Activated CD8-positive, alpha-beta memory T cell treated with anti-CD3 and anti-CD28 coated beads, Interleukin-2, amount 50 U/mL, for 1 hour (primary cell): ENCODE measurements around the gene FER.
"Not testable (repeated sequence)": the region's sequence is repeated elsewhere in the genome, so short reads cannot be mapped to it uniquely, and the experiment has no call there.

Experiments
- DNase-seq: peaks from one replicate; pipeline ENCODE4 v3.0.0-alpha.2; 2020; ENCODE audit errors: extremely low read depth

Gene FER

DNA sequence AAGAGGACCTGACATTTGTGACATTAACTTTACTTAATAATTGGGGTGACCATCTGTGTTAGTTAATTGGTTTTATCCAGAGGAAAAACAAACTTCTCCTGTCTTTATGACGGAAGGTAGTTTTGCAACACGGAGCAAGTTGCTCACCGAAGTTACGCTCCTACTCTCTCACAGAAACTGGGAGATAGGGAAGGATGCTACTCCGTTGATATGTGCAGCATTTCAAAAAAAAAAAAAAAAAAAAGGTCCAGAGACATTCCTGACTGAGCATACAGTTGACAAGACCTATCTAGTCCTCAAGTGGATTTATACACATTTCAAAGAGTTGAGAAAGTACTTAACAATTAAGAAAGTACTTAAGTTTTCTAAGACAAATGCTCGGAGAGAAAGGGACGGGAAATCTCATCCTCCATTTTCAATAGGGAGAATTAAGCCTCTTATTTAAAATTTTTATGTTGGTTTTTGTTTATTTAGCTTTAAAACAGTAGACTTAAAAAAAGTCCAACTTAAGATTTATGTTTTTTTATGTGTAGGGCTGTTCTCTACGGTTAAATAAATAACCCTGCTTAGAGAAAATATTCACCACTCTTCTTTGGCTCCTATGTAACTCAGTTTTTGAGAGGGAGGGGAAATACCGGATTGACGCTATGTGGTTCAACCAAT is 455 bp upstream of the FER start:
- DNase-seq, result no peak

DNA sequence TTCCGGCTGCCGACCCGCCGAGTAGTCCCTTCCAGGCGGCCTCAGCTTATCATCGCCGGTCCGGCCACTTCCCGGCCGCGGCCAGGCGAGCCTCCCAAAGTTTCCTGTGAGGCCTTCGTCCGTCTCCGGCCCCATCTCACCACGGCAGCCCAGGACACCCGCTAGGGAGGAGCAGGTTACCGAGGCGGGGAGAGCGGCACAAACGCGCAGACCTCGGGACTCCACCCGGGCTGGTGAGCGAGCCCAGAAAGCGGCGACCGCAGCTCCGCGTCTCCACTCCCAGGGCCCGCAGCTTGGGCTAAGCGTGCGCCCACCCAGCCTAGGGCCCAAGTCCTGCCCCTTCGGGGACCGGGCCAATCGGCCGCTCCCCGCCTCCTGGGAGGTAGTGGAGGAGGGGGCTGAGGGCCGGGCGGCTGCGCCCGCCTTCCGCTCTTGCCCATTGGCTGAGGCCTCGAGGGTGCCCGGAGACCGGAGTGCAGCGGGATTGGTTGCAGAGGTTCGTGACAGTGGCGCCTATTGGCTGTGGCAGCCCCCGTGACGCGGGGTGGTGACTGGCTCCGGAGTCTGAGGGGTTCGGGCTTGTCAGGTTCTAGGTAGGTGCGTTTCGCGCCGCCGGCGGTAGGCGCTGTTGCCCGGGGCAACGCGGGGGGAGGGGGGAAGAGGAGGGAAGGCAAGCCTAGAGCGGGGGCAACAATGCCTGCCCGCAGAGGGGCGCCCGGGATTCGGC is 867 bp downstream of the FER start:
- DNase-seq, result peak; percentile 96

DNA sequence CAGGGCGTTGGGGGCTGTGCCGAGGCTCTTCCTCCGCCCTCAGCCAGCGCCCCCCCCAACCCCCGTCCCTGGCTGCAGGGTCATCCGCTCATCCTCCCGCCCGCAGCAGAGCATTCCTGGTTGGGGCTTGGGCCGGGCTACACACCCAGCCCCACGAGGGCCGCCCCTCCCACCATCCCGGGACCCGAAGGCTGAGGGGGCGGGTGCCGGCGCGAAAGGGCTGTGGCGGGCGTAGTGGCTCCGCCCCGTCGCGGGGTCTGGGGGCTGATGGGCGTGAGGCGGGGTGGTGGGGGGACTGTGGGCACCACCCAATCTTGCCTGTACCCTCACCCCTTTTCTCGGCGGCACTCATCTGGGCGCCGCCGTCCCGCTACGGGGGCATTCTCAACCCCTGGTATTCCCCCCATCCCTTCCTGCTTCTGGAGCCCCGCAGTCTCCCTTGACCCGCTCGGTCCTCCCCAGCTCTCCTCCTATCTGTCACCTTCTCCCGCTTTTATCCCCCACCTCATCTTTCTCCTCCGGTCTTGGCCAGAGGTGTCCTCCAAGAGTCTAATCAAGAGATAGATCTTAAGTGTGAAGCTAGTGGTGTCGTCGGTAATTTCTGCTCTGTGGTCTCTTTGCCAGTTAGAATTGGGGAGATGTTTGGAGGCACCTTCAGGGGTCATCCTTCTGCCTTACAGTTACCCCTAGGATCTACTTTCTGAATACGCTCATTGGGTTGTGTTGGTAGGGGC is 1.6 kb downstream of the FER start:
- no peak for DNase-seq

DNA sequence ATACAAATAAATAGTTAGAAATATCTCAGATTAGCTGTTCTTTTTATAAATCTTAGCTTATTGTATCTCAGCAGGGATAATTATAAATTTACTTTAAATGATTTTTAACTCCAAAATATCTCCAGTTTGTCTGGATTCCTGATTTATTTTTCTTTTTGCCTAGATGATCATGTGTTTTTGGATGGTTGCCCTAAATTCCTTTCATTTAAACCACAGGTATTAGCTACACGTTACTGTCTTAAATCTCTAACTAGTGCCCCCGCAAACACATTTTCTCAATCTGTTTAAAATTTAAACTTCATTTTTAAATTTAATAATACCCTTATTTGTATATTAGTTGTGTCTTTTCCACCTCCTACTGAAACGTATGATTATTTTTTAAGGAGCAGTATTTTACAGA is 5.6 kb downstream of the FER start:
- DNase-seq, result no peak

DNA sequence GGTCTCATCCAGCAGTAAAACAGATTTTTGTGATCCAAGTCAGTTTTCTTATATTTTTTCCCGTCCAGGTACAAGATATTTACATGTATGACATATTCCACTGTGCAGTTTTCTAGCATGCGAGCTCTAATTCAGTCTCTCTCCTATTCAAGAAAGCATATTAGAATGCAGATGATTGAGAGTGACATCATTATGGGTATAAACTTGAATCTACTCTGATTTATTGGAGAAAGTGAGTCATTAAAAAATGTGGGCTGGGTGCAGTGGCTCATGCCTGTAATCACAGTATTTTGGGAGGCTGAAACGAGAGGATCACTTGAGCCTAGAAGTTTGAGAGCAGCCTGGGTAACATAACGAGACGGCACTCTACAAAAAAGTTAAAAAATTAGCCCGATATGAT is 6.2 kb downstream of the FER start:
- DNase-seq, result no peak

DNA sequence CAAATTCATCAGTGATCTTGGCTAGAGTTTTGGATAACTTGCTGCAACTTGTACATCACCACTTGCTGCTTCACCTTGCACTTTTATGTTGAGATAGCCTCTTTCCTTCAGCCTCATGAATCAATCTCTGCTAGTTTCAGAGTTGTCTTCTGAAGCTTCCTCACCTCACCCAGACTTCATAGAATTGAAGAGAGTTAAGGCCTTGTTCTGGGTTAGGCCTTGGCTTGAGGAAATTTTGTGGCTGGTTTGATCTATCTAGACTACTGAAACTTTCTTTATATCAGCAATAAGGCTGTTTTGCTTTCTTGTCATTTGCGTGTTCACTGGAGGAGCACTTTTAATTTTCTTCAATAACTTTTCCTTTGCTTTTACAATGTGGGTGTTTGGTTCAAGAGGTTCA is 12.8 kb downstream of the FER start:
- no peak for DNase-seq

DNA sequence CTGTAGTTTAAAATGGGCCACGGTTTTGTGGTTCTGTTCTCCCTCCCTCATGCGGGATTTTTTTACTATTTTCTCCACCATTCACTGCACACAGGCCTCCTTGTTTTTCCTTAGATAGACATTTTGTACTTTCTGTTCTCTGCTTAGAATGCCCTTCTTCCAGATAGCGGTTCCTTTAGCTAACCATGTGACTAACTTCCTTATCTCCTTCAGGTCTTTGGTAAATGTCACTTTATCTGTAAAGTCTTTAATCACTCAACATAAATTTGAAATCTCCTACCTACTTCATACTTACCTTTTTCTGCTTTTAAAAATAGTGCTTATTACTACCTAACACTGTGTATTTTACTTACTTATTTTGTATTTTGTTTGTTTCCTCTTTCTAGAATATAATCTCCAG is 15.0 kb downstream of the FER start:
- DNase-seq, result no peak

DNA sequence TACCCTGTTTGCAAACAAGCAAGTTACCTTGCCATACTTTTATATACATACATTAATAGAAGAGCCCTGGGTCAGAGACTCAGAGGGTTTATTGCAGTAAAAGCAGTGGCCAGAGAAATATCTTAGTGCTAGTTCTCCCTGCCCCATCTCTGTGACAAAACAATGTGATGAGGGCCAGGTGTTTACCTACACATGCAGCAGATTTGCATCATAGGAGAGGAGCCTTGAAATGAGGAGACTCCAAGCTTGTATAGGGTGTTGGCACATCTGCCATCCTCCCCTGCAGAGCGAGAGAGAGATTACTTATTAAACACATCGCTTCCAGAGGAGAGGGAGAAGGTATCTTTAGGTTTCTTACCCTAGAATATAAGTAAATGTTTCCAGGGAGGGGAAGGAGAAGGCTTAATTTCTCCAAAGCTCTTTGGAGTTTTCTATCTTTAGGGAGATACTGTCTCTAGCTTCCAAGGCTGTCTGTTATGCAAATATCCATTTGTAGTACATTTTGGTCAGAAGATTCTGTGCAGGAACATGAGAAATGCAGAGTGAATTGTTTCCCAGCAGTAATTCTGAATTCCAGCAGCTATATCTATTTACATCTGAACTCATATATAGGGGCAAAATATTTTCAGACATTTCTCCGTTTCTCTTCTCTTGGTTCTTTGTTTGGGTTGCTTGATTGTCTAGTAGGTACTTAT is 15.7 kb downstream of the FER start:
- no peak for DNase-seq

DNA sequence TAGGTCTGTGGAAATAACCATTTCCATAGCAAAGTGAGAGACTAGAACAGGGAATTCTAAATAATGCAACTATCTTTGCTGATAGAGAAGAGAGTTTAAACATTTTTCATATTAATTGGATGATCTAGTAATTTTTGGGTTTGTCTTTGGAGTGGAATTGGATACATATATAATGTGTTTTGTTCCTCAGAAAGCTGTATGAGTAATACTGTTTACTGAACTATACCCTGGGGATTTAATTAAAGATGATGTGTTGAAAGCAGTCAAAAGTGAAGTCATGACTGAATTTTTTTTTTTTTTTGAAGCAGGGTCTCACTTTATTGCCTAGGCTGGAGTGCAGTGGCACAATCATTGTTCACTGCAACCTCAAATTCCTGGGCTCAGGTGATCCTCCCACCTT is 17.9 kb downstream of the FER start:
- DNase-seq, result no peak

DNA sequence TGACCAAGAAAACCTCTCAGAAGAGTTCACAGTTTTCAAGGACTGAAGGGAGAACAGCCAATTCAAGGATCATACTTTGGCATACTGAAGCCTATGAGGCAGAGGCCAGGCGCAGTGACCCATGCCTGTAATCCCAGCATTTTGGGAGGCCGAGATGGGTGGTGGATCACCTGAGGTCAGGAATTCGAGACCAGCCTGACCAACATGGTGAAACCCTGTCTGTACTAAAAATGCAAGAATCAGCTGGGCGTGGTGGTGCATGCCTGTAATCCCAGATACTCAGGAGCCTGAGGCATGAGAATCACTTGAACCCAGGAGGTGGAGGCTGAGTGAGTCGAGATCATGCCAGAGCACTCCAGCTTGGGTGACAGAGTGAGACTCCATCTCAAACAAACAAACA is 19.2 kb downstream of the FER start:
- DNase-seq, result not testable (repeated sequence)

DNA sequence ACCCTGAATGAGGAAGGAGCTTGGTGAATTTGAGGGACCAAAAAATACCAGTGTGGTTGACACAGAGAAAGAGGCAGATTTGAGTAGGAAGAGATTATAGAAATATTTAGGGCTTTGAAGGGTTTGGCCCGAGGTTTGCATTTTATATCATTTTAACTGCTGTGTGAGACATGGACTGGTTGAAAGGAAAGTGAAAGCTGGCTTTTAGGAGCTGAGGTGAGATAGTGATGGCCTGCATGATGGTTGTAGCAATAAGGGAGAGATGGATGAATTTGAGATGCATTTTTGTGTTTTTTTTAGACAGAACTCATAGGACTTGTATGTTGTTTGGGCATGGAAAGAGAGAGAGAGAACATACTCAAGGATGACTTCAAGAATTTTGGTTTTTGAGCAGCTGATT is 21.7 kb downstream of the FER start:
- no peak for DNase-seq

DNA sequence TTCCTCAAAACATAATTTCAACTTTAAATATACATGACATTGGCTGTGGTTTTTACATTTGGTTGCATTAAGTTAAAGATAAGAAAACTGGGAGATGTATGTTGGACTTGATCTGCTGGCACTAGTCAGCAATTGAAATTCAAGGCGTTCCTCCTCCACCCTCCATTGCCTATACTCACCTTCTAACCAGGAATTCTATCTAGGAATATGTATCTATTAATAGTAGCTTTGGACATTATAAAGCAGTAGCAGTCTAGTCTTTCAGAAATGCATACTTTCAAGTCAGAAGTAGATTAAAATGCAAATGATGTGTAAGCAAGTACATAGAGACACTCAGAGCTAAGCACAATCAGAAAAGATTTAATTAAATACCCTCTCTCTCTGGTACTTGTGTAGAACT is 24.9 kb downstream of the FER start:
- DNase-seq, result no peak

DNA sequence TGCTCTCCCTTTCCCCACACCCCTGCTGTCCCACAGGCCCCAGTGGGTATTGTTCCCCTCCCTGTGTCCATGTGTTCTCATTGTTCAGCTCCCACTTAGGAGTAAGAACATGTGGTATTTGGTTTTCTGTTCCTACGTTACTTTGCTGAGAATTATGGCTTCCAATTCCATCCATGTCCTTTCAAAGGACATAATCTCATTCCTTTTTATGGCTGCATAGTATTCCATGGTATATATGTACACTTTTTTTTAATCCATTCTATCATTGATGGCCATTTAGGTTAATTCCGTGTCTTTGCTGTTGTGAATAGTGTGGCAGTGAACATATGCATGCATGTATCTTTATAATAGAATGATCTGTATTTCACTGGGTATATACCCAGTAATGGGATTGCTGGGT is 25.6 kb downstream of the FER start:
- DNase-seq, result no peak

DNA sequence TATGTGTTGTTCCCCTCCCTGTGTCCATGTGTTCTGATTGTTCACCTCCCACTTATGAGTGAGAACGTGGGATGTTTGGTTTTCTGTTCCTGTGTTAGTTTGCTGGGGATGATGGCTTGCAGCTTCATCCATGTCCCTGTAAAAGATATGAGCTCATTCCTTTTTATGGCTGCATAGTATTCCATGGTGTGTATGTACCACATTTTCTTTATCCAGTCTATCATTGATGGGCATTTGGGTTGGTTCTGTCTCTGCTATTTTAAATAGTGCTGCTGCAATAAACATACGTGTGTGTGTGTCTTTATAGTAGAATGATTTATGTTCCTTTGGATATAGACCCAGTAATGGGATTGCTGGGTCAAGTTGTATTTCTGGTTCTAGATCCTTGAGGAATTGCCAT is 26.4 kb downstream of the FER start:
- not testable (repeated sequence) for DNase-seq

DNA sequence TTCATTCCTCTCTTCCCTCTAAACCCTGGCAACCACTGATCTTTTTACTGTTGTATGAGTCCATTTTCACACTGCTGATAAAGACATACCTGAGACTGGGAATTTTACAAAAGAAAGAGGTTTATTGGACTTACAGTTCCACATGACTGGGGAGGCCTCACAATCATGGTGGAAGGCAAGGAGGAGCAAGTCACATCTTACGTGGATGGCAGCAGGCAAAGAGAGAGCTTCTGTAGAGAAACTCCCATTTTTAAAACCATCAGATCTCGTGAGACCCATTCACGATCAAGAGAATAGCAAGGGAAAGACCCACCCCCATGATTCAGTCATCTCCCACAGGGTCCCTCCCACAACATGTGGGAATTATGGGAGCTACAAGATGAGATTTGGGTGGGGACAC is 29.9 kb downstream of the FER start:
- not testable (repeated sequence) for DNase-seq

DNA sequence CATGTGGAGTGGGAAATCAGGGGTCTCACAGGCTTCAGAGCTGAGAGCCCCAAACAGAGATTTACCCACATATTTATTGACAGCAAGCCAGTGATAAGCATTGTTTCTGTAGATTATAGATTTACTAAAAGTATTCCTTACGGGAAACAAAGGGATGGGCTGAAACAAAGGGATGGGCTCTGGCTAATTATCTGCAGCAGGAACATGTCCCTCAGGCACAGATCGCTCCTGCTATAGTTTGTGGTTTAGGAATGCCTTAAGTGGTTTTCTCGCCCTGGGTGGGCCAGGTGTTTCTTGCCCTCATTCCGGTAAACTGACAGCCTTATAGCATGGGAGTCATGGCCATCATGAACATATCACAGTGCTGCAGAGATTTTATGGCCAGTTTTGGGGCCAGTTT is 36.9 kb downstream of the FER start:
- DNase-seq, result not testable (repeated sequence)

DNA sequence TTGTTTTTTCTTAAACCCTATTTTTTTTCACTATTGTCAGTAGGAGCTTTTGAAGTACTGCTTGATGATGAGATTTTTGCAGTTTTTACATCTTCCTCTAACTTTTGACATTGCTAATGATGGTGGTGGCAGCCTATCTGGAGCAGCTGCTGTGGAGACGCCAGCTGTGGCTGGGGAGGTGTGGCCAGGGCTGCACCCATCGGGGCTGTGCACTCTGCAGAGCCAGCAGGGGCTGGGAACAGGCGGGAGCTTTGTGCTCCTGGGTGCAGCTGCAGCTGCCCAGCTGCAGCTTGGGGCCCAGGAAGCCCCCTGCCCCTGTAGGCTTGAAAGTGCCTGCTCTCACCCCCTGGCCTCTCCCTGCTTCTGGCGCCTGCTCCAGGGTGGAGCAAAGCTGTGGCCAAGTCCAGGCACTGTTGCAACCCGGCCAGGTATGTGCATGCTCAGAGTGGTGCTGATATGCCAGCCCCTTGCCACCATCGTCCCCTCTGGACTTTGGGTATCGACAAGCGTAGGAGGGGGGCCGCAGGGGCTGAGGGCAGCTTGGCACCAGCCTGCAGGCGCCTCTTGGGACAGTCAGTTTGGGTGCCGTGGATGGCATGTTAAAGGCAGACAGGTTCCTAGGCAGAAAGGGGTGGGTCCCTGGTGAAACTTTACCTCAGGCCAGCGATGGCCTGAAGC is 39.2 kb downstream of the FER start:
- no peak for DNase-seq

DNA sequence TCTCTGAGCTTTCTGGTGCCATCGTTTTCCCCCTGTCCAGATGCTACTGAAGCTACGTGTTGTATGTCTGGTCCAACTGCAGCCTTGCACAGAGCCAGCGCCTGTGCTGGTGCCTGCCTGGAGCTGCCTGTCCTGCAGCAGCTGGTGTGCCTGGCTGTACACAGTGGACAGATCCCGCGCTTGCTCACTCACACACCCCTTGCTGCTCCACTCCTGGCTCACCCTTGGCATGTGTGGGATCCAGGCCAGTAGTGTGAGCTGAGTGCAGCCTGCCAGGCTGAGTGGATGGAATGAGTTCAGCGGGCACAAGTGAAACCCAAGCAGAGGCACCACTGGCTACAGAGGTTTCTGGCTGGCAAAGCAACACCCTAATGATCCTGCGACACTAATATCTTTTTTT is 40.4 kb downstream of the FER start:
- no peak for DNase-seq

DNA sequence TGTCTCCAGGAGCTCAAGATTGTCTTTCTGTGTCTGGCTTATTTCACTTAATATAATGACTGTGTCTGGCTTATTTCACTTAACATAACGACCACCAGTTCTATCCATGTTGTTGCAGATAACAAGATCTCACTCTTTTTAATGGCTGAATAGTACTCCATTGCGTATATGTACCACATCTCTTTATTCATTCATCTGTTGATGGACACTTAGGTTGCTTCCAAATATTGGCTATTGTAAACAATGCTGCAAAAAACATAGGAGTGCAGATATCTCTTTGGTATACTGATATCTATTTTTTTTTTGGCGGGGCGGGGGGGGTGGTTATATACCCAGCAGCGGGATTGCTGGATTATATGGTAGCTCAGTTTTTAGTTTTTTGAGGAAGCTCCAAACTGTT is 45.5 kb downstream of the FER start:
- DNase-seq, result no peak

DNA sequence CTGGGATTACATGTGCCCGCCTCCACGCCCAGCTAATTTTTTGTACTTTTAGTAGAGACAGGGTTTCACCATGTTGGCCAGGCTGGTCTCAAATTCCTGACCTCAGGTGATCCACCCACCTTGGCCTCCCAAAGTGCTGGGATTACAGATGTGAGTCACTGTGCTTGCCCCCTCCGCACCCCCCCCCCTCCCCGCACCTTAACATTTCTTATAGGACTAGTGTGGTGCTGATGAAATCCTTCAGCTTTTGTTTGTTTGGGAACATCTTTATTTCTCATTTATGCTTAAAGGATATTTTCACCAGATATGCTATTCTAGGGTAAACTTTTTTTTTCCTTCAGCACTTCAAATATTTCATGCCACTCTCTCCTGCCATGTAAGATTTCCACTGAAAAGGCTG is 46.7 kb downstream of the FER start:
- DNase-seq, result not testable (repeated sequence)

DNA sequence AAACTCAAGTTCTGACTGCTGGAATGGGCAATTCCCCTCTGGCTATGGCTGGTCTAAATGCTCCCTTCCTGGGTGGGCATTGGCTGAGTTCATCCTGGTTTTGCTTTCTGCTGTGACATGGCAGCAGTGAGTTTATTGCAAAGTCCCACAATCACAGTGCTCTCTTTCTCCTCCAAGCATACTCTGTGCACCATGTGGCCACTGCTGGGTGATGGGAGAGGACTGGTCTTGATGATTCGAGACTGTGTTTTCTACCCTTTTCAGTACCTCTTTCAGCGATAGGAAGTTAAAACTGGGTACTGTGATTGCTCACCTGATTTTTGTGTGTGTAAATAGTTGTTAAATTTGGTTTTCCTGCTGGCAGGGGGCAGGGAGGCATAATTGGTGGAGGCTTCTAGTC is 49.7 kb downstream of the FER start:
- DNase-seq, result no peak

DNA sequence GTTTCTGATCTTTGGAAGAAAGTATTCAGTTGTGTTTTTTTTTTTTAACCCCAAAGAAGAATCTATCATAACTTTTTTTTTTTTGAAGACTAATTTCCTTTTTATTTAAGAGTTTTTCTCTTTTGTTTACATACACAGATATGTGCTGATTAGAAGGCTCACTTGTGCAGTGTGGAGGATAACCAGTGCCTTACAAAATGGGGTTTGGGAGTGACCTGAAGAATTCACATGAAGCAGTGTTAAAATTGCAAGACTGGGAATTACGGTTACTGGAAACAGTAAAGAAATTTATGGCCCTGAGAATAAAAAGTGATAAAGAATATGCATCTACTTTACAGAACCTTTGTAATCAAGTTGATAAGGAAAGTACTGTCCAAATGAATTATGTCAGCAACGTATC is 50.3 kb downstream of the FER start:
- DNase-seq, result no peak
